ENCODE results near the gene NBDY.

DNA sequence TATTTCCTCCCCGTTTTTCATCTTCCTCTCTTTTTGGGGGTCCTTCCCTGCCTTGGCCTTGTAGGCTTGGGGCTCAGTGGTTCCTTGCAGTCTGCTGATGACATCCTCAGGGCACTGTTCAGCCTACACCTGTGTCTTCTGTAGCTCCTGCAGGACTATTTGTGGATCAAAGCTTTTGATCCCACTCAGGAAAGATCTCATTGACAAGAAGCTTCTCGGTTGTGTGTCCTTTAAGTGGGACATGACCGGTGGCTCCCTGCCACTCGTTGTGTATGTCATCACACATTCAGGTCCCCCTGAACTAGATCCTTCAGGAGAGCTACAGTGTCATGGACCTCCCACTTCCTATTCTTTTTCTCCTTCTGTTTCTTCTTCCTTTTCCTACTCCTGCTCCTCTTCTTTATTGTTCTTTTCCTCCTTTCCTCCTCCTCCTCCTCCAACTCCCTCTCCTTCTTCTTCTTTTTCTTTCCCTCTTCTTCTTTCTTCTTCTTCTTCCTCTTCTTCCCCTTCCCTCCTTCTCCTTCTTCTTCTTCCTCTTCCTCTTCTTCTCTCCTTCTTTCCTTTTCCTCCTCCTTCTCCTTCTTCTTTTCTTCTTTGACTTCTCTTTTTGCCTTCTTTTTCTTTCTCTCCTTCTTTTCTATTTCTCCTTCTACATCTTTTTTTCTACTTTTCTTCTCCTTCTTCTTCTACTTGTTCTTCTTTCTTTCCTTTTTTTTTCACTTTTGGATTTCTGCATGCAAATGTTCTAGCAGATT is 67.8 kb downstream of the NBDY start:
- TF ChIP-seq, protein P1, sequence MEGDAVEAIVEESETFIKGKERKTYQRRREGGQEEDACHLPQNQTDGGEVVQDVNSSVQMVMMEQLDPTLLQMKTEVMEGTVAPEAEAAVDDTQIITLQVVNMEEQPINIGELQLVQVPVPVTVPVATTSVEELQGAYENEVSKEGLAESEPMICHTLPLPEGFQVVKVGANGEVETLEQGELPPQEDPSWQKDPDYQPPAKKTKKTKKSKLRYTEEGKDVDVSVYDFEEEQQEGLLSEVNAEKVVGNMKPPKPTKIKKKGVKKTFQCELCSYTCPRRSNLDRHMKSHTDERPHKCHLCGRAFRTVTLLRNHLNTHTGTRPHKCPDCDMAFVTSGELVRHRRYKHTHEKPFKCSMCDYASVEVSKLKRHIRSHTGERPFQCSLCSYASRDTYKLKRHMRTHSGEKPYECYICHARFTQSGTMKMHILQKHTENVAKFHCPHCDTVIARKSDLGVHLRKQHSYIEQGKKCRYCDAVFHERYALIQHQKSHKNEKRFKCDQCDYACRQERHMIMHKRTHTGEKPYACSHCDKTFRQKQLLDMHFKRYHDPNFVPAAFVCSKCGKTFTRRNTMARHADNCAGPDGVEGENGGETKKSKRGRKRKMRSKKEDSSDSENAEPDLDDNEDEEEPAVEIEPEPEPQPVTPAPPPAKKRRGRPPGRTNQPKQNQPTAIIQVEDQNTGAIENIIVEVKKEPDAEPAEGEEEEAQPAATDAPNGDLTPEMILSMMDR (IDR thresholded peaks at IDR 0.05) = no peak
- no peak for TF ChIP-seq POLR2A (IDR thresholded peaks at IDR 0.05)
